ENCODE data around the gene RCAN1. TPM values are rescaled to one million over a fixed set of nuclear protein-coding genes. Genes with fewer than 3 reads are reported as not detected.

Gene RCAN1
- total RNA-seq, 1 donor from 2014 or later = 9.1 TPM

- intact Hi-C loops (cut with micrococcal nuclease) = no loop called here
These were observed 15.3 kb downstream of the RCAN1 start for GRCh38 chr21:34599534-34600101.

DNA sequence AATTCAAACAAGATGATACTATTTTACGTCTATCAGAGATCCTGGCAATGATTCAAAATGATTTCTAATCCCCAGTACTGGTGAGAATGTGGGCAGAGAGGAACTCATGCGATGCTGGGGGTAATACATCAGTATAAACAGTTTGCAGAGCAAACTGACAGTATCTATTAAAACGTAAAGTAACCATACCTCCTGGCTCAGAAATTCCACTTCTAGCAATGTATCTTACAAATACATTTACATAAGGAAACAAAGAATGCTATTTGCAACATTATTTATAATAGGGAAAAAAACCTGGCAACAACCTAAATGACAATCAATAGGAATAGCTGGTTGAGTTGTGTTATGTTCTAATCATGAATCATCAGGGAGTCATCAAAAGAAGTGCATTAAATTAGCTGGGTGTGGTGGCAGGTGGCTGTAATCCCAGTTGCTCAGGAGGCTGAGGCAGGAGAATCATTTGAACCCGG, 15.9 kb downstream of the RCAN1 start:
- intact Hi-C loops (cut with micrococcal nuclease) = no loop called here

DNA sequence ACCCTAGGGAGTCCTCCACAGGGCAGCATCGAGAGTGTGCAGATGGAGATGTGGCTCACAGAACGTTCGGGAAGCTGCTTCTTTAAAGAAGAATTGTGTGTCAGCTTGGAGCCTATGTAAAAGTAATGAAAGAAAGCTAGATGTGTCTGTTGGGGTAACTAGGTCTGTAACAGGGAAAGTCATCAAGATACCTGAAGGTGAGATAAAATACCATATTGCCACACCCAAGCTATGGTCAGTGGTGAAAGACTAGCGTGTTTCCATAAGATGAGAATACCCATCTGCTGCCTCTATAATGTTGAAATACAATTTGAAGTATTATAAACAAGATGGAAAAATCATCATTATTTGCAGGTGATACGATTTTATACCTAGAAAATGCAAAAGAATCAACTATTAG, 17.5 kb downstream of the RCAN1 start:
- intact Hi-C loops (cut with micrococcal nuclease) = no loop called here

DNA sequence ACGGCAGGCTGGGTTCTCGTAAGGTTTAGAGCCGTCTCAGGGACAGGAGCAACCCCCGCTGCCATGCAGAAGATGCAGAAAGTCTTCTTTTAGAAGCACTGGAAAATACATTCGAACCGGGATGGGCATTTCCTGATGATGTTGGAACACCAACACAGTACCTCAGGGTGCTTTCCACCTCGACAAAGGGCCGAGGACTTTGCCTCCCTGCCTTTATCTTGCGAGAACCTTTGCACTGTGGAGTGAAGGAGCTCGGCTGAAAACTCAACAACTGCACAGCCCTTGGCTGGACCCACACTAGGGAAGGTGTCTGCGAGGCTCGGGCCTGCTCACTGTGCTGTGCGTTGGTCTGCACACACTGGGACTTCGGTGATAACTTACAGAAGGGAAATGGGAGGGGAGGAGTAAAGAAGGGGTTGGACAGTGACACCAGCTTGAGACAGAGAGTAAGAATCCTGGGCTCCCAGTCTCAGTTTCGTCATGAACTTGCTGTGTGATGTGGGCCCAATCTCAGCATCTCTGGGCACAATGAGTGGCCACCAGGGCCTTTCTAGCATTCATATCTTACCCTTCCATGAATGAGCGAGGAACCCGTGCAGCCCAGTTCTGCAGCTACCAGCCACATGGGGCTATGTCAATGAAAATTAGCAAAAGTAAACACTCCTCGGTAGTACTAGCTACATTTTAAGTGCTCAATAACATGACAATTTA, 18.2 kb downstream of the RCAN1 start:
- intact Hi-C loops (cut with micrococcal nuclease) = no loop called here

- intact Hi-C loops (cut with micrococcal nuclease) = no loop called here
These were observed 19.5 kb downstream of the RCAN1 start for GRCh38 chr21:34595457-34595856.

GRCh38 chr21:34594566-34595234, 20.2 kb downstream of the RCAN1 start:
- intact Hi-C loops (cut with micrococcal nuclease) = no loop called here

DNA sequence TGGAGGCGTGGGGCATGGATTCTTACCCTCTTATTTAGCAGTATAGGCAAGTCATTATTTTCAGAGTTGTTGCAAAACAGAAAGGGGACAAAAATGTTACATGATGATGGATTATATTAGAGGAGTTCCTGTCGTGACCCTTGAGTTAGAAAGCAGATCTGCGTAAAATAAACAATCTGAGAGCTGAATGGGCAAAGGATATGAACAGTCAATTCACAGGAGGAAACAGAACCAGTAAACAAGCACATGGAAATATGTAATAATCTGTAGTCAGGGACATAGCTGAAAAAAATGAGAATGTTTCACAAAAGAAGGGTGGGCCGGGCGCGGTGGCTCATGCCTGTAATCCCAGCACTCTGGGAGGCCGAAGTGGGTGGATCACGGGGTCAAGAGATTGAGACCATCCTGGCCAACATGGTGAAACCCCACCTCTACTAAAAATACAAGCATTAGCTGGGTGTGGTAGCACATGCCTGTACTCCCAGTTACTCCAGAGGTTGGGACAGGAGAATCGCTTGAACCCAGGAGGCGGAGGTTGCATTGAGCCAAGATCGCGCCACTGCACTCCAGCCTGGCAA, 20.9 kb downstream of the RCAN1 start:
- intact Hi-C loops (cut with micrococcal nuclease) = no loop called here

DNA sequence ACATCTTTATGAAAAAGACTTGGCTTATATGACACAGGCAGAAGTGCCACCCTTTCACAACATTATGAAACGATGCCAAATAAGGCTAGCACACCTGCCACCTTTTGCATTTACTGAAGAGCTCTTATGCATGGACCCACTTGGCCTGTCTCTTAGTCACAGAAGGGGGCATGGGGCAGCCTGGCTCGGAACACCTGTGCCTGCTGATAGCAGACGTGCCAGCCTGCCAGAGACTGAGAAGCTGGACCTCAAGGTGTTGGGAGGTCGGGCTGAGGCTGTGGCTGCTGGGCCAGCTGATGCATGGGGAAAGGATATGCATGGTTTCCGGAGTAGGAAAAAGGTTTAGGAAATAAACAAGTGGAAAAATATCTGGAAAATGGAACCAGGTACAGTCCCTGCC, 21.5 kb downstream of the RCAN1 start:
- intact Hi-C loops (cut with micrococcal nuclease) = no loop called here

- intact Hi-C loops (cut with micrococcal nuclease) = no loop called here
These were observed 22.6 kb downstream of the RCAN1 start for GRCh38 chr21:34592120-34592955.

- intact Hi-C loops (cut with micrococcal nuclease) = no loop called here
These were observed 24.4 kb downstream of the RCAN1 start for GRCh38 chr21:34590520-34590919.

GRCh38 chr21:34589511-34590282, 25.2 kb downstream of the RCAN1 start:
- intact Hi-C loops (cut with micrococcal nuclease) = no loop called here

GRCh38 chr21:34583926-34584563, 30.9 kb downstream of the RCAN1 start:
- intact Hi-C loops (cut with micrococcal nuclease) = no loop called here

DNA sequence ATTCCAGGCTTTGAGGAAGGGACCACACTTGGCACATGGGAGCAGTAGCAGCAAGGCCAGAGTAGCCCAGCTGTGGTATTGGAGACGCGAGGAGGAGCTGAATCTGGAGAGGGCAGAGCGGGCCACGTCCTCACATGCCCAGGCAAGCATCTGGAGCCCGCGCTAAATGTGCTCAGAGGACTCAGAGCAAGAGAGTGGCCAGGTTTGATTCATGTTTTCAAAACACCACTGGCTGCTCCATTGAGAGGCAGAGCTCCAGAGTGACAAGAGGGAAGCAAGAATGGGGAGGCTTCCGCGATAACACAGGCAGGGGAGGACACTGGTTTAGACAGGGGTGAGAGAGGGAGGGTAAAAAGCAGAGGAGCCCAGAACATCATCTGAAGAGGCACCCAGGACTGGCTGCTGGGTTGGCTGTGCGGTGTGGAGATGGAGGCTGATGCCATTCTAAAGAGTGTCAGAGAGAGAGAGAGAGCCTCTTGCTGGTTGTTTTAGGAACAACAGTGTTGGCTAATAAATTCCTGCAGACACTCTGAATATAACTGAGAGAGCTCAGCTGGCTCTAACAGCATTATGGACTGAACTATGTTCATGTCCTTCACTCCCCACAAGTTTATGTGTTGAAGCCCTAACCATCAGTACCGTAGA, 32.3 kb downstream of the RCAN1 start:
- intact Hi-C loops (cut with micrococcal nuclease) = no loop called here

DNA sequence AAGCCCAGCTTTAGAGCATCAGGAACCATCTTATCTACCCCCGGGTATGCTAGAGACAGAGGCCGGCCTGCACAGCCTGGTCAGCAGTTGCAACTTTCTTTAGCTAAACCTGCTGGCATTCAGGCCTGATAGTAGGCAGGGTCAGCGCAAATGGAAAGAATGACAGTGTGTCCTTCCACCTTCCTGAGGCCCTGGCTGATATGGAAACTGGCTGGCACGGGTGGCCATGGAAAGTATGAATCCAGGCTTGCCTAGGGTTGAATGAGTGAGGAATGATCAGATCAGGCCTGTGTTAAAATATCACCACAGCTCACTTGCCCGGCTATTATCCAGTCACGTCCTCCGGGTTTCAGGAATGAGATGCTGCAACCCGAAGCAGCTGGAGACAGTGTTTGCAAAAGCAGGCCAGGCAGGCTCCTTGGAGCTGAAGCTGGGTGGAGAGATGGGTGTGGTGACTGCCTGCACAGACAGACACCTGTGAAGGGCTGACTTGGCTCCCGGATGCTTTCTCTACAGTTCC, 34.7 kb downstream of the RCAN1 start:
- intact Hi-C loops (cut with micrococcal nuclease) = no loop called here

DNA sequence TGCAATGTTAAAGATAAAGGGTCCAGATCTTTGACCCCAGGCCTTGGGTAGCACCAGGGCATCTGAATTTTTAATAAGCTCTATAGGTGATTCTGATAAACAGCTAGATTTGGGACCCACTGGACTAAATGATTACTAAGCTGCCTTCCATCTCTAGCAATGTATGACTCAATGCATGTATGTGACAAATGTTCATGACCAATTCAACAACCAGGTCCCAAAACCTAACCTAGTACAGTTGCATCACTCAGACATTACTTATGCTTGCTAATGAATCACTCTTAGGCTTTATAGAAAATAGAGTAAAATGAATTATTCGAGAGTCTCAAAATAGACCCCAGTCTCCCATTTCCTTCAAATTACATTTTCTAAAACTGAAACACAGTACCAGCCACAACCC, 35.5 kb downstream of the RCAN1 start:
- intact Hi-C loops (cut with micrococcal nuclease) = no loop called here

DNA sequence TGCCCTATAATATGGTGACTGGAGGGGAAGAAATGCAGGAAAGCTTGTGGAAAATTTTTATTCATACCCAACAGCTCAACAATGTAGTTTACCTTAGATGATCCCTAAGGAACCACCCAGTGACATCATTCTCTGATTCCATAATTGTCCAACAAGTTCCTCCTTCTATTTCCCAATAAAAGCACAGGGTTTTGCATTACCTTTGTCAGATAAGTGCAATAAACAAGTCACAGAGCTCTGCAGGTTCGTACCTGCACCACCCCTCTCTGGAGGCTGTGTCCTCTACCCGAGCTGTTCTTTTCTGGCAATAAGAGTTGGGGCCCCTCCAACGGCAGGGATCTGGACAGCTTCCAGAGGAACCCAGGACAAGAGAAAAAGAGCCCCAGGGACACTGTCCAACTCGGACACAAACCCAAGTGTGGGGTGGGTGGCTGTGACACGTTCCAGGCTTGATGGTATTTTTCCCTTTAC, 38.8 kb downstream of the RCAN1 start:
- intact Hi-C loops (cut with micrococcal nuclease) = no loop called here

DNA sequence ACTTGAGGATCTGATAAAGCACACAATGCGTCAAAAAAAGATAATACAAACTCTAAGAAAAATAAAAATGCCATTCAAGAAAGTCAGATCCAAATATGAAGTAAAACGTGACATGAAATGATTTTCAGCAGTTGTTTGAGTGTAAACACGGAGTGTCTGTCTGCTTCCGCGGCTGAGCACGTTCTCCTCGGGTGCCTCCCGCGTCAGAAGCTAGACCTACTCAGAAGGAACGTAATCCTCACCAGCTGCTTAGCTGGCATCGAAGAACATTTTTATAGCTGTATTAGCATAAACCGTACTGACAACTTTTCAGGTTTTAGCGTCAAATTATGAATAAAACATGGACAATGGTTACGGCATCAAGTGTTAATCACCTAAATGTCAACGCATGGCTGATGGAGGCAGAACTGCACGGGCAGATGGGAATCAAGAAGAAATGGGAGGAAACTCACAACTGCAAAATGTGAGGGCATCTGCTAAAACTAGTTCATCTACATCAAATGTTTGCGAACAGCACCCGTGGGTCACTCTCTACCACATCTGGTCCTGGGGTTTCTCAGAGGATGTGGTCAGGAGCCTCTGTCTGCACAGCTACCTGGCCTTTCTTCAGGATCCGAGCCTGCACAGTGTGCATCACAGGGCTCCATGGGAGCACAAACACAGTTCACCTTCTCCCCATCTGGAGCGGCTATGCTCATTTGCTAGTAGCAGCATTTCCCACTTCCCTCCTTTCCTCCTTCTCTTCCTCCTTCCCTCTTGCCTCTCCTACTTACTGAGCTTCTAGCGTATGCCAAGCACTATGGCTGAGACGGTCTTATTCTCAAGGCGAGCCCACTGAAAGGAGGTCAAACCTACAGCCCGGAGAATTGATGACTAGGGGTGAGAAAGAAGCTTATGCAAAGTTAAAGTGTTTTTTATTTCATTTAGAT, 40.0 kb downstream of the RCAN1 start:
- intact Hi-C loops (cut with micrococcal nuclease) = no loop called here

- intact Hi-C loops (cut with micrococcal nuclease) = no loop called here
These were observed 42.9 kb downstream of the RCAN1 start for GRCh38 chr21:34571994-34572393.
